ENCODE measurements around the gene LRRC73.

The LRRC73 gene

DNA sequence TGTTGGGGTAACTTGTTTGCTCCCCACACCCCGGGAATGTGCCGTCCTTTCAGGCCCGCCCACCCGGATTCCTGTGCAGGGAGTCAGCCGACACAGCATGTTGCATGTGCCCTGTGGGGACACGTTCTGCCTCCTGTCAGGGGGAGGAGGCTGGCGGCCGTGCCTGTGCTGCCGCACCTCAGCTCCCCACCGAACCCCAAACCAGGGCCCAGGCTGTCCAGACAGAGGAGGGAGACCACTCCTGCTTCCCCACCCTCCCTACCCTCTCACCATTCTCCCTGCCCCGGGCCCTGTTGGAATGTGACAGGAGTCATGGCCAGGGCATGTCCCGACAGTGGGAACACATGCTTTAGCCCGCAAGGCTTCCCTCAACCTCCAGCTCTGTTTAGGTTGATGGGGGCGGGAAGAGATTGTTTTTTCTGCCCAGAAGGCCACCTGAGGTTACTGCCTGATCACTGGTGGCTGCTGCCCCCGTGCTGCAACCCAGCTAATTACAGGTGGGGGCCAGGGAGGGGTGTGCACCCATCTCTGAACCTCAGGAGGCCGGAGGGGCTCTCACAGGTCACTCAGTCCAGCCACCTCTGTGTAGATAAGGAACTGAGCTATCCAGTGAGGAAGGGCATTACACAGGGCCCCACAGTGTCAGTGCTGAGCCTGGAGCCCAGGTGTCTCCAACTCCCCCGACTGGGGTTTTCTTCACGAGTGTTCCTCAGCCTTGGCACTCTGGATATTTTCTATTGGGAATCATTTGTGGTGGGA lies 13.6 kb downstream of the LRRC73 start:
- Histone ChIP-seq H3K4me3 (peak overlapping the region; percentile 19), H3K27ac (peak overlapping the region in 1 of 2 donors; percentile 26)
- no peak for DNase-seq (ENCODE audit: low spot score)
- TF ChIP-seq, protein P1, sequence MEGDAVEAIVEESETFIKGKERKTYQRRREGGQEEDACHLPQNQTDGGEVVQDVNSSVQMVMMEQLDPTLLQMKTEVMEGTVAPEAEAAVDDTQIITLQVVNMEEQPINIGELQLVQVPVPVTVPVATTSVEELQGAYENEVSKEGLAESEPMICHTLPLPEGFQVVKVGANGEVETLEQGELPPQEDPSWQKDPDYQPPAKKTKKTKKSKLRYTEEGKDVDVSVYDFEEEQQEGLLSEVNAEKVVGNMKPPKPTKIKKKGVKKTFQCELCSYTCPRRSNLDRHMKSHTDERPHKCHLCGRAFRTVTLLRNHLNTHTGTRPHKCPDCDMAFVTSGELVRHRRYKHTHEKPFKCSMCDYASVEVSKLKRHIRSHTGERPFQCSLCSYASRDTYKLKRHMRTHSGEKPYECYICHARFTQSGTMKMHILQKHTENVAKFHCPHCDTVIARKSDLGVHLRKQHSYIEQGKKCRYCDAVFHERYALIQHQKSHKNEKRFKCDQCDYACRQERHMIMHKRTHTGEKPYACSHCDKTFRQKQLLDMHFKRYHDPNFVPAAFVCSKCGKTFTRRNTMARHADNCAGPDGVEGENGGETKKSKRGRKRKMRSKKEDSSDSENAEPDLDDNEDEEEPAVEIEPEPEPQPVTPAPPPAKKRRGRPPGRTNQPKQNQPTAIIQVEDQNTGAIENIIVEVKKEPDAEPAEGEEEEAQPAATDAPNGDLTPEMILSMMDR (IDR thresholded peaks at IDR 0.05), result peak; percentile 29

DNA sequence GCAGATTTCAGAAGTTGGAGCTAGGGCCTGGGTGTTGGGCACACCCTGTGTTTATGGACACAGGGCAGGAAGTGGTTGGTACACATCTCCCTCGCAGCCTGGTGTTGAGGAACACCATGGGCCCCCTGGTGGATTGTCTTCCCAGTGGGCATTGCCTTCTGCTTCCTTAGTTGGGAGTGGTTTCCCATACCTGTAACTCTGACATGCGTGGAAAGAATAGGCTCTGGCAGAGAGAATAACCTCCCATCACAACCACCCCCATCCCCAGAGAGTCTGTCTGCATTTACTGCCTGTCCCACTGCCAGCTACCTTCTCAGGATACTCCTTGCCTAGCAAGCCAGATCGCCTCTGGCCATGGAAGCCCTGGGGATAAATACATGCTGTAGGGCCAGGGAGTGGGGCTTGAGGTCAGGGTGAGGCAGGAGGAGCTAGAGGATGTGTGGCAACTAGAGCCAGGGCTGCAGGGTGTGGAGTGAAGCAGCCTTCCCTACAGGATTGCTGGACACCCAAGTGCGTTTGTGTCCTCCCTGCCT lies 14.7 kb downstream of the LRRC73 start:
- Histone ChIP-seq H3K4me3 (no peak overlapping the region), H3K27ac (no peak overlapping the region)
- TF ChIP-seq, protein P1 (IDR thresholded peaks at IDR 0.05), result no peak
- no peak for DNase-seq (ENCODE audit: low spot score)

DNA sequence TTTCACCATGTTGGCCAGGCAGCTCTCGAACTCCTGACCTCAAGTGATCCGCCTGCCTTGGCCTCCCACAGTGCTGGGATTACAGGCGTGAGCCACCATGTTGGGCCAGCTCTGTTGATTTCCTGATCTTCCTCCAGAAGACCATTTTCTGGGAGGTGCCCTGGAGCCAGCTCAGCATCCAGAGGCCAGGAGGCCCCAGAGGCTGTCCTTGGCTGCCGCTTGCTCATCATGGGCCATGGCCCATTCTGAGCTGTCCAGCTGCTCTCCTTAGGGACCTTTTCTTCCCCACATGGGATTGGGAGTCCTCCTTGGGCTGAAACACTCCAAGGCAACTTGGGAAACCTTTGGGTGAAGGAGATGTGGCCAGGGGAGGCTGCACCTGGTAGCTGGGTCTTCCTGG lies 15.4 kb downstream of the LRRC73 start:
- TF ChIP-seq, protein P1 (IDR thresholded peaks at IDR 0.05), result no peak
- no peak overlapping the region for H3K4me3 ChIP-seq
- no peak for DNase-seq (ENCODE audit: low spot score)
- H3K27ac ChIP-seq, result no peak overlapping the region

DNA sequence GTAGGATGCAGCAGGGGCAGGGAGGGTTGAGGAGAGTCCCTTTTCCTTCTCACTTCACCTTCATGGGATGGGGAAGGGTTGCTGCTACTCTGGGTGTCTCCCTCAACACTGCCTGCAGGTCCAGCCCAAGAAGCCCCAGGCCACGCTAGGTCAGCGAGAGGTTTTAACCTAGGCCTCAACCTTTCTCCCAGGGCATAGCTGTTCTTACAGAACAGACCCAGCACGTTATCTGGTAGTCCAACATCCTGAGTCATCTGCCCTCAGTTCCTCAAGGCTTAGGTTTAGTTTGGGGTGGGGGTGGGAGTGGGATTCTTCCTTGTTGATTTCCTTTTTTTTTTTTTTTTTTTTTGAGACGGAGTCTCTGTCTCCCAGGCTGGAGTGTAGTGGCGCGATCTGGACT lies 15.8 kb downstream of the LRRC73 start:
- TF ChIP-seq, protein P1 (IDR thresholded peaks at IDR 0.05), result no peak
- no peak overlapping the region for H3K4me3 ChIP-seq
- no peak overlapping the region for H3K27ac ChIP-seq
- DNase-seq (ENCODE audit: low spot score), result no peak

DNA sequence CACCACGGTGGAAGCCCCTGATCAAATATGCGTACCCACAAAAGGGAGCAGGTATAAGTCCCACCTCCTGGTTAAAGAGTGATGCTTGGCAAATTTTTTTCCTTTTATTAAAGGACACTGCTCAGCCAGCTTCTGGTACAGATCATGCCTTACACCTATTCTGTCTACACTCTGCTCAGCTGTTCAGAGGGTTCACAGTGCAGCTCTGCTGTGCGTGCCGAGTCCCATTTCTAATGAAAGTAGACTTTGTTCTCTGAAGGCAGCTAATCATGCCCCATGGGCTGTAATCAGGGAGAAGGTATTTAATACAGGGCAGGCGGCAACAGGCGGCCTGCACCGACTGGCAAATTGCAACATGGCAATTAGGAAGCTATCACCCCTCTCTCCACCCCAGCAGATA lies 16.3 kb downstream of the LRRC73 start:
- DNase-seq (ENCODE audit: low spot score), result no peak
- TF ChIP-seq, protein P1 (IDR thresholded peaks at IDR 0.05), result no peak
- no peak overlapping the region for H3K27ac ChIP-seq
- H3K4me3 ChIP-seq, result no peak overlapping the region

DNA sequence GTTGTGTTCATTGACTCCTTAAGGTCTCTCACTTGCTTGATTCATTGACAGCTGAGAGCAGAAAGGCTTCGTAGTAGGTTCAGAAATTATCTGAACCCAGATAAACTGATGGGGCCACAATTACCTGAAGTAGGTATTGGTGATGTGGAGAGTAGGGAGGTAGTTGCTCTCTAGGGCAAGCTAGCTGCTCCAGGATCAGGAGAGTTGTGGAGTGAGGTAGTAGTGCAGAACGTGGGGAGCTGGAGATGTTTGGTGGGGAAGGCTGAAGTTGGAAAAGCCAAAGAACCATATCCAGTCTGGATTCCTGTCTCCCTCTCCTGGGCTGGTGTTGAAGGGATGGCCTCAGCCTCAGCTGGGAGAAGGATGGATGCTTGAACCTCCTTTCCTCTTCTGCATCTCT lies 16.9 kb downstream of the LRRC73 start:
- no peak for DNase-seq (ENCODE audit: low spot score)
- TF ChIP-seq, protein P1 (IDR thresholded peaks at IDR 0.05), result no peak
- Histone ChIP-seq H3K27ac (no peak overlapping the region), H3K4me3 (no peak overlapping the region)

DNA sequence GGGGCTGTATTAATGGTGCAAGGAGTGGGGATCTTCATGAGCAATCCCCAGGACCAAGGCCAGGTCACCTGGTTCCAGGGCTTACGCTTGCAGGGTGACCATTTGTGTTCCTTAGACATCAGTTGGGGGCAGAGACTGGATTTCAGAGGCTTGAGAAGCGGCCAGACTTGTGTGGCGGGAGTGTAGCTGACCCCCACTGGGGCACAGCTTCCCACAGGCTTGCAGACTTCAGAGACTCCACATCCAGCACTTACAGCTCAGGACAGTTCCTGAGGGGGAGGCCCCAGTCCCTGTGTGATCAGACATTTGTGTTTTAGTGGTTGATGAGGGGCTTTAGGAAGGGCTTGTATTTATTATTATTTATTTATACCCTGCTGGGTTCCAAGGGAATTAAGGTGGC lies 17.5 kb downstream of the LRRC73 start:
- Histone ChIP-seq H3K4me3 (peak overlapping the region; percentile 33), H3K27ac (peak overlapping the region in 1 of 2 donors; percentile 26)
- DNase-seq (ENCODE audit: low spot score), result no peak
- TF ChIP-seq, protein P1 (IDR thresholded peaks at IDR 0.05), result no peak

All from coronary artery (tissue), 2 donors.